ENCODE results near the gene KLHL17. TPM values are rescaled to one million over a fixed set of nuclear protein-coding genes. Genes with fewer than 3 reads are reported as not detected.

Gene KLHL17
- total RNA-seq, 1 donor from 2014 or later: 19.6 TPM

DNA sequence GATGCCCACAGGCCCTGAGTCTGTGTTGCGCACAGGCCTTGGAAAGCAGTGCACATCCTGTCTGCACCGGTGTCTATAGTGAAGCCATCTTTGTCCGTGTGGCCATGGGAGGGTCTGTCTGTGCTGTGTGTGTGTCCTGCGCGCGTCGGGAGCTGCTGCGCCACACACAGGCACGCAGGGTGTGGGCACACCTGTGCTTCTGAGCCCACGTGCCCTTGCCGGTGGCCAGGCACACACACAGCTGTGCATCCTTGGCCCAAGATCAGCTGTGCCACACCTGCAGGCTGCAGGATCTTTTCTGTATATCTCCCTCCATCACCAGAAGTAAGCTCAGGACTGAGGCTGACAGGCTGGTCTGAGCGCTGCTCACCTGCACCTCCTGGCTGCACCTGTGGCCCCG, 39.9 kb upstream of the KLHL17 start:
- no peak overlapping the region for H3K27ac ChIP-seq
- intact Hi-C loops (cut with DNase I): no loop called here
- H3K27me3 ChIP-seq: no peaks in the 10 kb centered on the region
- TF ChIP-seq POLR2AphosphoS5 (IDR thresholded peaks at IDR 0.05; ENCODE audit: insufficient read depth in 1 of 2, low read depth in 1 of 2) (no peak), POLR2A (IDR thresholded peaks at IDR 0.05) (no peak)
- TF ChIP-seq, protein P1, sequence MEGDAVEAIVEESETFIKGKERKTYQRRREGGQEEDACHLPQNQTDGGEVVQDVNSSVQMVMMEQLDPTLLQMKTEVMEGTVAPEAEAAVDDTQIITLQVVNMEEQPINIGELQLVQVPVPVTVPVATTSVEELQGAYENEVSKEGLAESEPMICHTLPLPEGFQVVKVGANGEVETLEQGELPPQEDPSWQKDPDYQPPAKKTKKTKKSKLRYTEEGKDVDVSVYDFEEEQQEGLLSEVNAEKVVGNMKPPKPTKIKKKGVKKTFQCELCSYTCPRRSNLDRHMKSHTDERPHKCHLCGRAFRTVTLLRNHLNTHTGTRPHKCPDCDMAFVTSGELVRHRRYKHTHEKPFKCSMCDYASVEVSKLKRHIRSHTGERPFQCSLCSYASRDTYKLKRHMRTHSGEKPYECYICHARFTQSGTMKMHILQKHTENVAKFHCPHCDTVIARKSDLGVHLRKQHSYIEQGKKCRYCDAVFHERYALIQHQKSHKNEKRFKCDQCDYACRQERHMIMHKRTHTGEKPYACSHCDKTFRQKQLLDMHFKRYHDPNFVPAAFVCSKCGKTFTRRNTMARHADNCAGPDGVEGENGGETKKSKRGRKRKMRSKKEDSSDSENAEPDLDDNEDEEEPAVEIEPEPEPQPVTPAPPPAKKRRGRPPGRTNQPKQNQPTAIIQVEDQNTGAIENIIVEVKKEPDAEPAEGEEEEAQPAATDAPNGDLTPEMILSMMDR (IDR thresholded peaks at IDR 0.05): no peak
- H3K36me3 ChIP-seq: no peaks in the 10 kb centered on the region
- no peaks in the 10 kb centered on the region for H3K9me3 ChIP-seq
- H3K4me3 ChIP-seq: peak overlapping the region in 1 of 2 donors; percentile 13
- peaks cover 48% of the 10 kb centered on the region for H3K4me1 ChIP-seq
- no peak for DNase-seq (ENCODE audit: extremely low spot score in 2 of 2)

DNA sequence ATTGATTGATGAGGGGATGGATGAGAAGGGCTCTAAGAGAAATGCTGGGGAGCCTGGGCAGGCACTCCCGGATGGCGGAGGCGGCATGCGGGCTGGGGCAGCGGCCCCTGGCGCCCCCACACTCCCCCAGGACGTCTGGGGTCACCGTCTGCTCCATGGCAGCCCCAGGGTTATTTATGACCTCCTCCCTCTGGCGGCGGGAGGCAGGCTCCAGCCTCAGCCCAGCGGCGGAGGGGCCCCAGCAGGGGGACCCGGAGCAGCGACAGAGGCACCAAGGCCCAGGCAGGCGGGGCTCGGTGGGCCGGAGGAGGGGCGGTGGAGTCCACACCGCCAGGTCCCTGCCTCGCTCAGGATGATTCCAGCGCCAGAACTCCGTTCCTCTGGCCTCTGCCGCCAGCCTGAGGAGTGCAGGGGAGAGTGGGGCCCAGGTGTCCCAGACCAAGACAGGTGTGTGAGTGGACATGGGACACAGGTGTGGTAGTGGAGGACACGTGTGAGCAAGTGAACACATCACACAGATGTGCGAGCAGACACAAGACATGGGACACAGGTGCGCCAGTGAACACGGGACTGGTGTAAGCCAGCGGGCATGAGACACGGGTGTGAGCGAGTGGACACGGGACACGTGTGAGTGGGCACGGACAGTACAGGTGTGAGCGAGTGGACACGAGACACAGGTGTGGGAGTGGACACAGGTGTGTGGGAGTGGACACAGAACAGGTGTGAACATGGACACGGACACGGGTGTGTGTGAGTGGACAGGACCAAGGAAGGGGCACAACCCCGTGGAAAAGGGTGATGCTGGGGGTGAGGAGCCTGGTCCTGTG, 39.2 kb upstream of the KLHL17 start:
- H3K4me3 ChIP-seq: peak overlapping the region; percentile 1 to 13
- no peak overlapping the region for H3K27ac ChIP-seq
- H3K27me3 ChIP-seq: peaks cover 4% of the 10 kb centered on the region
- no peaks in the 10 kb centered on the region for H3K9me3 ChIP-seq
- intact Hi-C loops (cut with DNase I): no loop called here
- no peak for DNase-seq (ENCODE audit: extremely low spot score in 2 of 2)
- peaks cover 56% of the 10 kb centered on the region for H3K4me1 ChIP-seq
- TF ChIP-seq POLR2AphosphoS5 (IDR thresholded peaks at IDR 0.05; ENCODE audit: insufficient read depth in 1 of 2, low read depth in 1 of 2) (peak in 1 of 2 donors; percentile 36), POLR2A (IDR thresholded peaks at IDR 0.05) (no peak)
- TF ChIP-seq, protein P1 (IDR thresholded peaks at IDR 0.05): peak in 1 of 3 experiments; percentile 29
- no peaks in the 10 kb centered on the region for H3K36me3 ChIP-seq

DNA sequence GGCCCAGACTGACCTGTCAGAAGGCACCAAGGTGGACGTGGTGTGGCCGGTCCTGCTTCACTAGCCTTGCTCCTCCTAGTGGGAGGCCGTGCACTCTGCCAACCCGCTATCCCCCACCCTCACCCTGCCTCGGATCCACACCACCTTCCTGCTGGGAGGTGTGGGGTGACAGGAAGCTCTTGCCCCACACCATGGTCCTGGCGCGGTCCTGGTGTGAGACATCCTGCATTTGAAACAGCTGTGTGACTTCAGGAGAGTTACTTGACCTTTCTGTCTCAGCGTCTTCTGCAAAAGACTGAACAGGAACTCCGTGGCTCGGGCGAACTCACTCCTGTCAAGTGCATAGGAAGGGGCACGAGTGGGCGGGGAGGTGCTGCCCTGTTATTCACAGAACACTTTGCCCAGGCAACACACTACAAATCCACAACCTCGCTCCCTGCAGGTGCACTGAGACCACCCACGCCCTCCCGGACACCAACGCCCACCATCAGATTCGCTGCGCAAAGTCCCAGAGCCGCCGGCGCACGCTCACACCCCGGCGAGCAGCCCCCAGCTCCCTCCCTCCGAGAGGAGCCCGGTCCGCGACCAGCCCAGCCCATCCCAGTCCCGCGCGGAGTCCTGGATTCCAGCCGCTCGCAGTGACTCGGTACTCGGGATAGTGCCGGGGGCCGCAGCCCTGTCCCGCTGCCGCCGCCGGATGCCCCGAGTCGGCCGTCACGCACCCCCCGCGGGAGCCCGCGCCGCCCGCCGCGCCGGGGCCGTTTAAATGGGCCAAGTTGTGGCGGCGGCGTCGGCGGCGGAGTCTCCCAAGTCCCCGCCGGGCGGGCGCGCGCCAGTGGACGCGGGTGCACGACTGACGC, 37.0 kb upstream of the KLHL17 start, which contains the start of gene SAMD11:
SAMD11 (plus strand) TSS at position 793 of the 860 bp plus-strand sequence. CDS start 509 bp downstream, outside the sequence.
- peaks cover 46% of the 10 kb centered on the region for H3K4me1 ChIP-seq
- intact Hi-C loops (cut with DNase I): no loop called here

DNA sequence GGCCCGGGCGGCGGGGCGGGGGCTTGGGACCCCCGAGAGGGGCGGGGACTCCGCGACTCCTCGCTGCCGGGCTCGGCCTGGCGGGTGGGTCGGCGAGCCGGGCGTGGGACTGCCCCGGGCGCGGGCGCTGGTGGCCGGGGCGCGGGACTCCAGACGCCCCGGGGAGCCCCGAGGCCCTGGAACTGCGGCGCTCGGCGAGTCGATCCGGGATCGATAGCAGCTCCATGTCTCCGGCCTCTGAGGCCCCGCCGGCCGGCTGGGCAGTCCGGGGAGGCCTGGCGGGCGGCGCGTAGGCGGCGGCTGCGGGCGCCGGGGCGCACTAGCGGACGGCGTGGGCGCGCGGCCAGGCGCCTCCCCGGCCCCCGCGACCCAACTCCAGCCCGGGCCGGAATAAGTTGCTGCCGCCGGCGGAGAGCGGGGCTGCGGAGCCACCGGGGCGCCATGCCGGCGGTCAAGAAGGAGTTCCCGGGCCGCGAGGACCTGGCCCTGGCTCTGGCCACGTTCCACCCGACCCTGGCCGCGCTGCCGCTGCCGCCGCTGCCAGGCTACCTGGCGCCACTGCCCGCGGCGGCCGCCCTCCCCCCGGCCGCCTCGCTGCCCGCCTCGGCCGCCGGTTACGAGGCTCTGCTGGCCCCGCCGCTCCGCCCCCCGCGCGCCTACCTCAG, 36.3 kb upstream of the KLHL17 start:
- Histone ChIP-seq H3K9me3 (no peaks in the 10 kb centered on the region), H3K27ac (no peak overlapping the region), H3K4me1 (peaks cover 46% of the 10 kb centered on the region), H3K36me3 (no peaks in the 10 kb centered on the region), H3K4me3 (peak overlapping the region; percentile 37 to 69), H3K27me3 (peaks cover 4% of the 10 kb centered on the region)
- no peak for TF ChIP-seq POLR2AphosphoS5 (IDR thresholded peaks at IDR 0.05; ENCODE audit: insufficient read depth in 1 of 2, low read depth in 1 of 2)
- TF ChIP-seq POLR2A (IDR thresholded peaks at IDR 0.05): no peak
- TF ChIP-seq, protein P1 (IDR thresholded peaks at IDR 0.05): no peak
- intact Hi-C loops (cut with DNase I): no loop called here
- DNase-seq (ENCODE audit: extremely low spot score in 2 of 2): no peak

More for the DNA sequence above, 37.0 kb upstream of the KLHL17 start, which contains the start of gene SAMD11:
- H3K27ac ChIP-seq: no peak within 1 kb of the TSS
- H3K27me3 ChIP-seq: peaks cover 4% of the 10 kb centered on the region
- TF ChIP-seq POLR2AphosphoS5 (IDR thresholded peaks at IDR 0.05; ENCODE audit: insufficient read depth in 1 of 2, low read depth in 1 of 2) (no peak), POLR2A (IDR thresholded peaks at IDR 0.05) (no peak)
- TF ChIP-seq, protein P1 (IDR thresholded peaks at IDR 0.05): no peak
- H3K9me3 ChIP-seq: no peaks in the 10 kb centered on the region
- no peaks in the 10 kb centered on the region for H3K36me3 ChIP-seq
- no peak for DNase-seq (ENCODE audit: extremely low spot score in 2 of 2)
- peak within 1 kb of the TSS; percentile 37 to 69 for H3K4me3 ChIP-seq

Measured in vagina (tissue), 2 donors.